ENCODE data around the gene YTHDF2.

DNA sequence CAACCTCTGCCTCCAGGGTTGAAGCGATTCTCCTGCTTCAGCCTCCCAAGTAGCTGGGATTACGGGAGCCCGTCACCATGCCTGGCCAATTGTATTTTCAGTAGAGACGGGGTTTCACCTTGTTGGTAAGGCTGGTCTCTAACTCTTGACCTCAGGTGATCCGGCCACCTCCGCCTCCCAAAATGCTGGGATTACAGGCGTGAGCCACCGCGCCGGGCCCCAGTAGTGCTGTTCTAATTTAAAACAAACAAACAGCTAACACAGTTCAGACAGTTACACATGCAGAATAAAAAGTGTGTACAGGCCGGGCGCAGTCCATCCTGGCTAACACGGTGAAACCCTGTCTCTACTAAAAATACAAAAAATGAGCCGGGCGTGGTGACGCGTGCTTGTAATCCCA is 39.6 kb downstream of the YTHDF2 start:
- TF ChIP-seq, protein P1, sequence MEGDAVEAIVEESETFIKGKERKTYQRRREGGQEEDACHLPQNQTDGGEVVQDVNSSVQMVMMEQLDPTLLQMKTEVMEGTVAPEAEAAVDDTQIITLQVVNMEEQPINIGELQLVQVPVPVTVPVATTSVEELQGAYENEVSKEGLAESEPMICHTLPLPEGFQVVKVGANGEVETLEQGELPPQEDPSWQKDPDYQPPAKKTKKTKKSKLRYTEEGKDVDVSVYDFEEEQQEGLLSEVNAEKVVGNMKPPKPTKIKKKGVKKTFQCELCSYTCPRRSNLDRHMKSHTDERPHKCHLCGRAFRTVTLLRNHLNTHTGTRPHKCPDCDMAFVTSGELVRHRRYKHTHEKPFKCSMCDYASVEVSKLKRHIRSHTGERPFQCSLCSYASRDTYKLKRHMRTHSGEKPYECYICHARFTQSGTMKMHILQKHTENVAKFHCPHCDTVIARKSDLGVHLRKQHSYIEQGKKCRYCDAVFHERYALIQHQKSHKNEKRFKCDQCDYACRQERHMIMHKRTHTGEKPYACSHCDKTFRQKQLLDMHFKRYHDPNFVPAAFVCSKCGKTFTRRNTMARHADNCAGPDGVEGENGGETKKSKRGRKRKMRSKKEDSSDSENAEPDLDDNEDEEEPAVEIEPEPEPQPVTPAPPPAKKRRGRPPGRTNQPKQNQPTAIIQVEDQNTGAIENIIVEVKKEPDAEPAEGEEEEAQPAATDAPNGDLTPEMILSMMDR (IDR thresholded peaks at IDR 0.05), result no peak
- TF ChIP-seq POLR2A (IDR thresholded peaks at IDR 0.05), result no peak

Measured in heart left ventricle (tissue), 13 donors.